ENCODE results near the gene PRAMEF4. TPM values are rescaled to one million over a fixed set of nuclear protein-coding genes. Genes with fewer than 3 reads are reported as not detected.
"Not testable (repeated sequence)": the region's sequence is repeated elsewhere in the genome, so short reads cannot be mapped to it uniquely, and the experiment has no call there.

PRAMEF4 gene
- total RNA-seq (not detected in 2 replicates), polyA plus RNA-seq (not detected in 2 replicates), polyA minus RNA-seq (not detected in 2 replicates), Bru-seq, nascent RNA (not detected), BruChase-seq, experiment 1, labeled RNA remaining after a 6-hour chase (not detected), BruChase-seq, experiment 2, labeled RNA remaining after a 2-hour chase (not detected)
- polyA plus RNA-seq (2011; cell fraction: cytosol; rRNA removed): not detected in 2 replicates
- not detected in 2 replicates for polyA plus RNA-seq (2011; cell fraction: nucleus; rRNA removed)
- polyA plus RNA-seq (2012): not detected in 2 replicates
- not detected for polyA minus RNA-seq (2011; cell fraction: cytosol; rRNA and poly(A)+ RNA removed)
- polyA minus RNA-seq (2011; cell fraction: nucleus; rRNA and poly(A)+ RNA removed): not detected in 2 replicates
- long read RNA-seq: 0 reads

- not testable (repeated sequence) for FAIRE-seq
These were observed at the start of gene PRAMEF4 for GRCh38 chr1:12886101-12886500. PRAMEF4 (minus strand) TSS chr1:12886201; CDS start chr1:12883394, 2,807 bp downstream.

GRCh38 chr1:12924368-12924767 is 38.4 kb upstream of the PRAMEF4 start:
- H3K27me3 ChIP-seq (ENCODE audit: control insufficient read depth in 2 of 2, insufficient read depth in 2 of 2, low read length in 2 of 2); H3K9me1 ChIP-seq (replicated peaks; ENCODE audit: control insufficient read depth, extremely low read depth, insufficient read depth, low read length); H4K20me1 ChIP-seq (replicated peaks; ENCODE audit: control insufficient read depth, extremely low read depth, insufficient read depth, low read length); FAIRE-seq; H3K4me1 ChIP-seq (ENCODE audit: control insufficient read depth, extremely low read depth, insufficient read depth, low read length); intact Hi-C loops (cut with micrococcal nuclease); H3K36me3 ChIP-seq (ENCODE audit: control insufficient read depth in 2 of 2, extremely low read depth in 1 of 2, insufficient read depth in 2 of 2, low read length in 2 of 2); H2AFZ ChIP-seq (ENCODE audit: low read depth, low read length); H3K79me2 ChIP-seq (ENCODE audit: control insufficient read depth, insufficient read depth, low read length); POLR2A ChIA-PET; DNase-seq (ENCODE audit: low read depth, low spot score); H3K9ac ChIP-seq (replicated peaks; ENCODE audit: extremely low read depth, insufficient read depth, low read length); H3K9me3 ChIP-seq (replicated peaks; ENCODE audit: control insufficient read depth, insufficient read depth, low read length); H3K27ac ChIP-seq (ENCODE audit: insufficient read depth, low read depth, low read length); dilution Hi-C loops (cut with MboI; ENCODE audit: extremely low pct_ligation_motif_present, low sequenced_read_pairs); H3K4me3 ChIP-seq (replicated peaks in 1 of 3; ENCODE audit: insufficient read depth in 1 of 3, low read depth in 1 of 3, low read length in 3 of 3); BruUV-seq (replicated peaks); CTCF ChIA-PET; H3K4me2 ChIP-seq (ENCODE audit: insufficient read depth, low read length): not testable (repeated sequence)

More at GRCh38 chr1:12886101-12886500, at the start of gene PRAMEF4:
- H3K79me2 ChIP-seq (ENCODE audit: control insufficient read depth, insufficient read depth, low read length); H3K4me1 ChIP-seq (ENCODE audit: control insufficient read depth, extremely low read depth, insufficient read depth, low read length); H3K36me3 ChIP-seq (ENCODE audit: control insufficient read depth in 2 of 2, extremely low read depth in 1 of 2, insufficient read depth in 2 of 2, low read length in 2 of 2); H3K27ac ChIP-seq (ENCODE audit: insufficient read depth, low read depth, low read length); H3K9me3 ChIP-seq (replicated peaks; ENCODE audit: control insufficient read depth, insufficient read depth, low read length); dilution Hi-C loops (cut with MboI; ENCODE audit: extremely low pct_ligation_motif_present, low sequenced_read_pairs); H3K4me2 ChIP-seq (ENCODE audit: insufficient read depth, low read length); intact Hi-C loops (cut with micrococcal nuclease); H3K4me3 ChIP-seq (replicated peaks in 1 of 3; ENCODE audit: insufficient read depth in 1 of 3, low read depth in 1 of 3, low read length in 3 of 3); POLR2A ChIA-PET; CTCF ChIA-PET; H3K27me3 ChIP-seq (ENCODE audit: control insufficient read depth in 2 of 2, insufficient read depth in 2 of 2, low read length in 2 of 2); H2AFZ ChIP-seq (ENCODE audit: low read depth, low read length); H4K20me1 ChIP-seq (replicated peaks; ENCODE audit: control insufficient read depth, extremely low read depth, insufficient read depth, low read length); H3K9ac ChIP-seq (replicated peaks; ENCODE audit: extremely low read depth, insufficient read depth, low read length); DNase-seq (ENCODE audit: low read depth, low spot score); H3K9me1 ChIP-seq (replicated peaks; ENCODE audit: control insufficient read depth, extremely low read depth, insufficient read depth, low read length); BruUV-seq (replicated peaks): not testable (repeated sequence)

GRCh38 chr1:12921749-12922148 is 35.7 kb upstream of the PRAMEF4 start:
- H3K79me2 ChIP-seq (ENCODE audit: control insufficient read depth, insufficient read depth, low read length); H3K9me3 ChIP-seq (replicated peaks; ENCODE audit: control insufficient read depth, insufficient read depth, low read length); H4K20me1 ChIP-seq (replicated peaks; ENCODE audit: control insufficient read depth, extremely low read depth, insufficient read depth, low read length); H3K27ac ChIP-seq (ENCODE audit: insufficient read depth, low read depth, low read length); intact Hi-C loops (cut with micrococcal nuclease); H3K4me3 ChIP-seq (replicated peaks in 1 of 3; ENCODE audit: insufficient read depth in 1 of 3, low read depth in 1 of 3, low read length in 3 of 3); POLR2A ChIA-PET; CTCF ChIA-PET; H3K4me1 ChIP-seq (ENCODE audit: control insufficient read depth, extremely low read depth, insufficient read depth, low read length); H3K36me3 ChIP-seq (ENCODE audit: control insufficient read depth in 2 of 2, extremely low read depth in 1 of 2, insufficient read depth in 2 of 2, low read length in 2 of 2); DNase-seq (ENCODE audit: low read depth, low spot score); H3K9me1 ChIP-seq (replicated peaks; ENCODE audit: control insufficient read depth, extremely low read depth, insufficient read depth, low read length); H3K4me2 ChIP-seq (ENCODE audit: insufficient read depth, low read length); H3K27me3 ChIP-seq (ENCODE audit: control insufficient read depth in 2 of 2, insufficient read depth in 2 of 2, low read length in 2 of 2); BruUV-seq (replicated peaks); dilution Hi-C loops (cut with MboI; ENCODE audit: extremely low pct_ligation_motif_present, low sequenced_read_pairs); H2AFZ ChIP-seq (ENCODE audit: low read depth, low read length); H3K9ac ChIP-seq (replicated peaks; ENCODE audit: extremely low read depth, insufficient read depth, low read length); FAIRE-seq: not testable (repeated sequence)

- CTCF ChIA-PET; H3K4me2 ChIP-seq (ENCODE audit: insufficient read depth, low read length); H3K27ac ChIP-seq (ENCODE audit: insufficient read depth, low read depth, low read length); dilution Hi-C loops (cut with MboI; ENCODE audit: extremely low pct_ligation_motif_present, low sequenced_read_pairs); H3K27me3 ChIP-seq (ENCODE audit: control insufficient read depth in 2 of 2, insufficient read depth in 2 of 2, low read length in 2 of 2); POLR2A ChIA-PET; BruUV-seq (replicated peaks); H3K9me1 ChIP-seq (replicated peaks; ENCODE audit: control insufficient read depth, extremely low read depth, insufficient read depth, low read length); H3K4me1 ChIP-seq (ENCODE audit: control insufficient read depth, extremely low read depth, insufficient read depth, low read length); DNase-seq (ENCODE audit: low read depth, low spot score); FAIRE-seq; H3K36me3 ChIP-seq (ENCODE audit: control insufficient read depth in 2 of 2, extremely low read depth in 1 of 2, insufficient read depth in 2 of 2, low read length in 2 of 2); H3K79me2 ChIP-seq (ENCODE audit: control insufficient read depth, insufficient read depth, low read length); H2AFZ ChIP-seq (ENCODE audit: low read depth, low read length); H3K9me3 ChIP-seq (replicated peaks; ENCODE audit: control insufficient read depth, insufficient read depth, low read length); H4K20me1 ChIP-seq (replicated peaks; ENCODE audit: control insufficient read depth, extremely low read depth, insufficient read depth, low read length); intact Hi-C loops (cut with micrococcal nuclease); H3K9ac ChIP-seq (replicated peaks; ENCODE audit: extremely low read depth, insufficient read depth, low read length); H3K4me3 ChIP-seq (replicated peaks in 1 of 3; ENCODE audit: insufficient read depth in 1 of 3, low read depth in 1 of 3, low read length in 3 of 3): not testable (repeated sequence)
These were observed 30.3 kb upstream of the PRAMEF4 start, which contains the start of gene PRAMEF7 for GRCh38 chr1:12916310-12916709. PRAMEF7 (plus strand) TSS chr1:12916610; CDS start chr1:12917693, 1,083 bp downstream.
